ENCODE measurements around the gene RANGRF.

RANGRF gene

DNA sequence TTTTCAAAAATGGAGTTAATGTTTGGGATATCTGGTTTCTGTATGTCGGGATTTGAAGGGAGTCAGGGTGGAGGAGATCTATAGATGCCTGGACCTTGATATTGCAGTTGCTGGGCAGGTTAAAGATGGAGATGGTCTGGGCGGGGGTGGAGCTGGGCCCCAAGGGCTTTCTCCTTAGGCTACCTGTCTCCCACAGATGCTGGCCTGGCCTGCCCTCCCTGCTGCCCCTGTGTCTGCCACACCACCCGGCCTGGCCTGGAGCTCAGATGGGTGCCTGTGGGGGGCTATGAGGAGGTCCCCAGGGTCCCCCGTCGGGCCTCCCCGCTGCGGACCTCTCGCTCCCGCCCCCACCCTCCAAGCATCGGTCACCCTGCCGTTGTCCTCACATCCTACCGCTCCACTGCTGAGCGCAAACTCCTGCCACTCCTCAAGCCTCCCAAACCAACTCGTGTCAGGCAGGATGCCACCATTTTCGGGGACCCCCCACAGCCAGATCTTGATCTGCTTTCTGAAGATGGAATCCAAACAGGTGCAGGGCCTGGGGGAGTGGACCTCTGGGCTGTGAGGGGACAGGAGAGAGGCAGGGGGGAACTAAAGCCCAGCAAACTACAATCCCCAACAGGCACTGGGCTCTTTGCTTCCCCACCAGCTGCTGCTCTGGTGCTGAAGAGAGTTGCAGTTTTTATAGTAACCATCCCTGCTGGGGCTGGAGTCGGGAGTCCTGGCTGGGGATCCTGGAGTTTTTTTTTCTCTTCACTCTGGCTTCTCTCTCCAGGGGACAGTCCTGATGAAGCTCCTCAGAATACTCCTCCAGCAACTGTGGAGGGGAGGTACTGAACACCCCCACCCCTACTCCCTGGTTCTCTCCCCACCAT lies 24.5 kb downstream of the RANGRF start:
- no peak for DNase-seq (ENCODE audit: low read depth in 2 of 2)

DNA sequence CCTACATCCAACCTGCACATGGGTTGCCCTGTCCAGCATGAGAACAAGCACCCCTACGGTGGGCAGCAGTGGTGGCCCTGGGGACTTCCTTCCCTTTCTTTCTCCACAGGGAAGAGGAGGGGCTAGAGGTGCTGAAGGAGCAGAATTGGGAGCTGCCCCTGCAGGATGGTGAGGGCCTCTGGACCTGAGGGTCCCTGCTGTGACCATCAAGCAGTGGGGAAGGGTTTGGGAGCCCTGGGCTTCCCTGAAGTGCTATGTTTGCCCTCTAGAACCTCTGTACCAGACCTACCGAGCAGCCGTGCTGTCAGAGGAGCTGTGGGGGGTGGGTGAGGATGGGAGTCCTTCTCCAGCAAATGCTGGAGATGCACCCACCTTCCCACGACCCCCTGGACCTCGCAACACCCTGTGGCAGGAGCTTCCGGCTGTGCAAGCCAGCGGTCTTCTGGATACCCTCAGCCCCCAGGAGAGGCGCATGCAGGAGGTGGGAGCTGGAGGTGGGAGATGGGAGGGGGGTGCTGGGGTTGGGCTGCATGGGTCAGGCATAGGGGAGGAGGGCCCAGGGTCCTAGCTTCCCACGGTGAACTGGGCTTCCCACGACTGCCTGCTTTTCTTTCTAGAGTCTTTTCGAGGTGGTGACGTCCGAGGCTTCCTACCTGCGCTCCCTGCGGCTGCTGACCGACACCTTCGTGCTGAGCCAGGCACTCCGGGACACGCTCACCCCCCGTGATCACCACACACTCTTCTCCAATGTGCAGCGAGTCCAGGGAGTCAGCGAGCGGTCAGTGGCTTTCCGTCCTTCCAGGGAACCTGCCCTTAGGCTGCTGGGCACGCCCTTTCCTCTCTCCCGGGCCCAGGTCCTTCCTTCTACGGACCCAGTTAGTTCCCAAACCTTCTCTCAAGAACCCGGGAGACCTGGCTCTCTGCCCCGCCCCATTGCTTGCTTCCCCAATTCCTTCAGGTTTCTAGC lies 26.6 kb downstream of the RANGRF start:
- DNase-seq (ENCODE audit: low read depth in 2 of 2): no peak

DNA sequence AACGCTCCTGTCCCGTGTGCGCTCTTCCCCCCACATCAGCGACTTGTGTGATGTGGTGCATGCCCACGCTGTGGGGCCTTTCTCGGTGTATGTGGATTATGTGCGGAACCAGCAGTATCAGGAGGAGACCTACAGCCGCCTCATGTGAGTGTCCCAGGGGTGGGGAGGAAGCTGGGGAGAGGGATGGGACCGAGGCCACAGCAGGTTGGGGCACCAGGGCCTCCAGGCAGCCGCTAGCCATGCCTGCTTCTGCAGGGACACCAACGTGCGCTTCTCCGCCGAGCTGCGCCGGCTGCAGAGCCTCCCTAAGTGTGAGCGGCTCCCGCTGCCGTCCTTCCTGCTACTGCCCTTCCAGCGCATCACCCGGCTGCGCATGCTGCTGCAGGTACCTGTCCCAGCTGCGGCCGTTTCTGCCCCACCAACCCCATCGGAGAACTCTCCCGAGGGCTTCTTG lies 27.3 kb downstream of the RANGRF start:
- DNase-seq (ENCODE audit: low read depth in 2 of 2): no peak

DNA sequence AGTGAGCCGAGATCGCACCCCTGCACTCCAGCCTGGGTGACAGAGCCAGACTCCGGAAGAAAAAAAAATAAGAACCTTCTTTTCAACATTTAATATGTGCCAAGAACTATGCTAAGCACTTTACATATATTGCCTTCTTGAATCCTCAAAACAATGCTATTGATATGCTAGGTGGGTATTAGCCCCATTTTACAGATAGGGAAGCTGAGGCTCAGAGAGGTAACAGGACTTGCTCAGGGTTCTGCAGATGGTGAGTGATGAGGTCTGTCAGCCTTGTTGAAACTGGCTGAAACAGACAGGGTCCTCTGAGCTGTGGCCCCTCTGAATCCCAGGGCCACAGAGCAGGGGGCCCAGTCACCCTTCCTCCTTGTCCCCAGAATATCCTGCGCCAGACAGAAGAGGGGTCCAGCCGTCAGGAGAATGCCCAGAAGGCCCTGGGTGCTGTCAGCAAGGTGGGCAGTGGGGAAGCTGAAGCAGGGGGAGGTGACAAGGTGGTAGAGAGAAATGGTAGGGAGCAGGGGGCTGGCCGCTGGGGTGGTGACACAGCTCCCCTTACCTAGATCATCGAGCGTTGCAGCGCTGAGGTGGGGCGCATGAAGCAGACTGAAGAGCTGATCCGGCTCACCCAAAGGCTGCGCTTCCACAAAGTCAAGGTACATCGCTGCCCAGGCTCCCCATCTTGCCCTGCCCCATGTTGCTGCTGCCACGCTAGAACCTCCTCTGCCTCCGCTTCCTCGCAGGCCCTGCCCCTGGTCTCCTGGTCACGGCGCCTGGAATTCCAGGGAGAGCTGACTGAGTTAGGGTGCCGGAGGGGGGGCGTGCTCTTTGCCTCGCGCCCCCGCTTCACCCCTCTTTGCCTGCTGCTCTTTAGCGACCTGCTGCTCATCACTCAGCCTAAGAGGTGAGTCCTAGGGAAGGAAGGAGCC lies 29.8 kb downstream of the RANGRF start:
- no peak for DNase-seq (ENCODE audit: low read depth in 2 of 2)

DNA sequence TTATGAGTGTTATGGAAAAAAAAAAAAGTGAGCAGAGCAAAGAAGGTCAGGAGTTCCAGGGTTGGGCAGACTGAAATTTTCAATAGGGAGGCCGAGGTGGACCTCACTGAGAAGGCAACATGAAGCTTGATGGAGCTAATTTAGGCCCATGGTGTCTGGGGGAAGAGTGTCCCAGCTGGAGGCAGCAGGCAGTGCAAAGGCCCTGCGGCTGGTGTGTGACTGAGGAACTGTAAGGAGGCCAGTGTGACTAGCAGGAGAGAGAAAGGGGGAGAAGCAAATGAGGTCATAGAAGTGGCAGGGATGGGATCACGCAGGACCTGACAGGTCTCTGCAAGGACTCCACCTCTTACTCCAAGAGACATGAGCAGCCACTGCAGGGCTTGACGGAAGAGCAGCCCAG lies 31.8 kb downstream of the RANGRF start:
- no peak for DNase-seq (ENCODE audit: low read depth in 2 of 2)

DNA sequence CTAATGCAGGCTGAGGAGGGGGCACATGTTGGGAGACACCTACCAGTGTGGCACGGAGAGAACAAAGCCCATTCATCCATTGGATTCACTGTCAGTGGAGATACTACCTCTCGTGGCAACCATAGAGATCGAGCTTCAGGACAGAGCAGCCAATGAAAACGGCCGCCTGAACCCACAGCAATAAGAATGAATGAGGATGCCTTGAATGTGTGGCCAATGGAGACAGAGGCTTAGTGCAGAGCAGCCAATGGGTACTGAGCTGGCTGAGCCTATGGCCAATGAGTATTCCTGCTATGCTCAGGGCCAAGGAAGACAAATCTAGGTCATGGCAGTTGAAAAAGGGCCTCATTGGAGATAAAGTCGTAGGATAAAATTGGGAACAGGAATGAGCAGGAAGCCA lies 32.5 kb downstream of the RANGRF start:
- DNase-seq (ENCODE audit: low read depth in 2 of 2): no peak

DNA sequence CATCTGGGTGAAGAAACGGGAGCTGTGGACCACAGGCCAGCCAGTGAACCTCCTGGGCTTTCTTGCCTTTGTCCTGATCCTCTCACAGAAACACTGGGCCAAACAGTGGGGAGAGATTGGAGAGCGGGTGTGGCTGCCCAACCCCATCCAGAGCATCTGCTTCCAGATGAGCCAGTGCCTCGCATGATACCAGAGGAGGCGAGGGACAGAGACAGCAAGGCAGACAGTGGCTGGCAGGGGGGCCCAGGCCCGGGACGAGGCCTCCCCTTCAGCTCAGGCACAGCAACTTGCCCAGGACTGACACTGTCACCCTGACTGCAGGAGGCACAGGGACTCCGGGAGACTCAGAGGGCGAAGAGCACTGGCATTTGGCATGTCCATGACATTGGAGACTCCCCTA lies 33.6 kb downstream of the RANGRF start:
- DNase-seq (ENCODE audit: low read depth in 2 of 2): no peak

DNA sequence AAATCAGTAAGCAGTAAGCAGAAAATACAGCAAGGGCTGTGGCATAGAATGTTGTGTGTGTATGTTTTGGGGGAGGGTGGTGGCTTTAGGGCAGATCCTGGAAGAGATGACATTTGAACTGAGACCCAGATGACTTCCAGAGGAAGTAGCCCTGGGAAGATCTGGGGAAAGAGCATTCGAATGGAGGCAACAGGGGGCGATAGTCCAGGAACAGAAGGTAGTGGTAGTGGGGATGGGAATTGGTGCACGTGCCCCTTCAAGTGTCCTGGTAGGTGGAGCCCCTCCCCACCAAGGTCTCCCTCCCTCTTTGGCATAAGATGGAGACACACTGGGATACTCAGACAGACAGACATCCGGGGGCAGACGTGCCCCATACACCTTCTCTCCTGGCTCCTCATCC lies 35.7 kb downstream of the RANGRF start:
- DNase-seq (ENCODE audit: low read depth in 2 of 2): no peak

DNA sequence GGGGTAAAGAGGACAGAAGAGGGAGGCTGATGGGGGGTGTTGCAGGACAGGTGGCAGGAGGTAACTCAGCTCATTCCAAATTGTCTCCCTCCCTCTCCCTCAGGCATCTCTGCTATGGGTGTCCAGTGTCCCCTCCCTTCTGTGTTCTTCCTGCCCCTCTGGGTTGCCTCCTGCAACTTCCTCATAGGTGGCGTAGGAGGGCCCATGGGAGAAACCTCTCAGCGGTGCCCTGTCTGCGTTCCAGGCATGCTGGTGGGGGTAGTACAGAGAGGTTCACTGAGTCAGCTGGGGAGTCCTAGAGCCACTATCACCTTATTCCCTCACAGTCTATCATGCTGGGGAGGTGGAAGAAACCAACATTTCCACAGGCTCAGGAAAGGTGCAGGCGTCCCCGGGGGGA lies 36.5 kb downstream of the RANGRF start:
- no peak for DNase-seq (ENCODE audit: low read depth in 2 of 2)

DNA sequence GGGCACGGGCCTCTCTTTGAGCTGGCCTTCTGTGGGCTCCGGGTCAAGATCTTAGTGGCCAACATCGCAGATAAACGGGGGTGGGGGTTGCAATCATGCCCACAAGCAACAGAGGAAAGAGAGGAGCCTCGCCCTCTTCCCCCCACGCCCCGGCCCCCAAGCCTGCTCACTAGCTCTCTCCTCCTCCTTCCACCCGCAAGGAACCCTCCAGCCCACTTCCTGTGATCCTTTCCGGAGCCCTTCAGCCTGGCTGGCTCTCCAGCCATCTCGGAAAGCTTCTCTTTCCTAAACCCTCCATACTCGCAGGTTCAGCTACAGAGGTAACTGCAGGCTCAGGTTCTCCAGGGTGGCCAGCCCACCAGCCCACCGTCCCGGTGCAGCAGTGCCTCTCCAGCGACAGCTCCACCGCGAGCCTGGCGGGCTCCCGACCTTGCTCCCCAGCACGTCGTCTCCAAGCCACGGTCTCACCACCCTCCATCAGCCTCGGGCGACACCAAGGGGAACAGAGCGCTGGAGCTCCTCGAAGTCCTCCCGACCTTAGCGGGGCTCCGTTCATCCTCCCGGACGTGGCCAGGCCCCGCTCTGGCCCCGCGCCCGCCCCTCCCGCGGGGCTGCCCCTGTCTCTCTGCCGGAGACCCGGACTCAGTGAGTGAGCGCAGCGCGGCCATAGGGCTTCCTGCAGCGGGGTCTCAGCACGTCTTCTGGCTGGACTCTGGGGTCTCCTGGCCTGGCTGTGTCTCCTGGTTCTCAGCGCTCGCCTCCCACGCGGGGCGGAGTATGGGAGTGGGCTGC lies 38.2 kb downstream of the RANGRF start:
- DNase-seq (ENCODE audit: low read depth in 2 of 2): no peak

DNA sequence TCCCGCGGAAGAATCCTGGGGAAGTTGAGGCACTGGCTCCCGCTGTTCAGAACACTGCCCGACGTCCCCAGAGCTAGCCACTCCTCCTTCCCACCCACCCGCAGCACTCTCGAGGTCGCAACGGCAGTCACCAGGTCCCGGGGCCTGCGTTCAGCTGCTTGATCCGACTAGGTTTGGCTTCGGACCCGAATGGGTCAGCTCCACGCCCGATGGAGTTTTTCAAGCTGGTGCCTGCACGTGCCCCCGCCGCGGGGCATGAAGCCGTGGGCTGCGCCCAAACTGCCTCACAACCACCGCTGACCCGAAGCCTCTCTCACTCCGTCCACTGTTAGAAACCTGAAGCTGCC lies 38.8 kb downstream of the RANGRF start:
- DNase-seq (ENCODE audit: low read depth in 2 of 2): no peak

DNA sequence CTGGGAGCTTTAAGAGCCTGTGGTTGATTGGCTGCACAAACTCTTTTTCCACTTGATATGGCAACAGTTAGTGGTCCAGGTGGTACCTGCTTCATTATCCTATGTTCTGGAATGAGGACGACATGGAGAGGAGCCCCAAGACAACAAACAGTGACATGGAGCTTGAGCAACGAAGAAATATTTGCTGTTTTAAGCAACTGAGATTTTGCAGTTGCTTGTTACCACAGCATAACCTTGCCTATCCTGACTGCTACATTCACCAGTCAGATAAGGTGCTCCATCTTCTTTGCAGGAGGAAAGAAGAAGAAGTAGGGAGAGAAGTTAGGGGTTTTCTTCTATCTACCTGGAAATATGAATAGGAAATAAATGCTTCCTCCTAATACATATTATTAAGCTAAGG lies 43.7 kb downstream of the RANGRF start:
- DNase-seq (ENCODE audit: low read depth in 2 of 2): no peak

DNA sequence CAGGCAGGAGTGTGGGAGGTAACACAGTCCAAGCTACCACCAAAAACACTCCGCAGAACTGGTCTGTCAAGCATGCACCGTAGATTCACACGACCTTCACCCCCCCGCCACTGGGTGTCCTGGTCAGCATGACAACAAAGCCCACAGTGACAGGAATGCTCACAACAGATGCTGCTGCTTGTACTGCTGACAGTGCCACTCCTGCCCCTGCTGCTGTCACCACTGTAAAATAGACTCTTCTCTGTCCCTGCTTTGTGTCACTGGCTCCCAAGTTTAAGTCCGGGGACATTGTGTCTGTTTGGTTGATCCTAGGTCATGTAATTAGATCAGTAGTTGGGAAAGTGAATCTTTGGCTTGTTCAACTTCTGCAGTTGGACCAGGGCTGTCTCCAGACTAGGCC lies 44.2 kb downstream of the RANGRF start:
- DNase-seq (ENCODE audit: low read depth in 2 of 2): no peak

DNA sequence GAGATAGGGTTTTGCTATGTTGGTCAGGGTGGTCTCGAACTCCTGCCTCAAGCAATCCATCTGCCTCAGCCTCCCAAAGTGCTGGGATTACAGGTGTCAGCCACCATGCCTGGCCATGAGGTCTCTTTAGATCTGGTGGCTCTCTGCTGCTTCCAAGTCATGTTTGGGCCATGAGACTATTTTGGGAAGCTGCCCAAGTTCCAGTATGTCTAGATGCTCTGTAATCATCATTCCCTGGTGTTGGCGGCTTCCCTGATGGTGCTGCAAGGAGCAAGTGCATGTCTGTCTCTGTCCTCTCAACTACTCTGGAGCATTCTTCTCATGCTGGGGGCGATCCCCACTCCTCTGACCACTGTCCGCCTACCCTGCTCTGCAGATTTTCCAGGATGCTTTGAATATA lies 44.8 kb downstream of the RANGRF start:
- no peak for DNase-seq (ENCODE audit: low read depth in 2 of 2)

DNA sequence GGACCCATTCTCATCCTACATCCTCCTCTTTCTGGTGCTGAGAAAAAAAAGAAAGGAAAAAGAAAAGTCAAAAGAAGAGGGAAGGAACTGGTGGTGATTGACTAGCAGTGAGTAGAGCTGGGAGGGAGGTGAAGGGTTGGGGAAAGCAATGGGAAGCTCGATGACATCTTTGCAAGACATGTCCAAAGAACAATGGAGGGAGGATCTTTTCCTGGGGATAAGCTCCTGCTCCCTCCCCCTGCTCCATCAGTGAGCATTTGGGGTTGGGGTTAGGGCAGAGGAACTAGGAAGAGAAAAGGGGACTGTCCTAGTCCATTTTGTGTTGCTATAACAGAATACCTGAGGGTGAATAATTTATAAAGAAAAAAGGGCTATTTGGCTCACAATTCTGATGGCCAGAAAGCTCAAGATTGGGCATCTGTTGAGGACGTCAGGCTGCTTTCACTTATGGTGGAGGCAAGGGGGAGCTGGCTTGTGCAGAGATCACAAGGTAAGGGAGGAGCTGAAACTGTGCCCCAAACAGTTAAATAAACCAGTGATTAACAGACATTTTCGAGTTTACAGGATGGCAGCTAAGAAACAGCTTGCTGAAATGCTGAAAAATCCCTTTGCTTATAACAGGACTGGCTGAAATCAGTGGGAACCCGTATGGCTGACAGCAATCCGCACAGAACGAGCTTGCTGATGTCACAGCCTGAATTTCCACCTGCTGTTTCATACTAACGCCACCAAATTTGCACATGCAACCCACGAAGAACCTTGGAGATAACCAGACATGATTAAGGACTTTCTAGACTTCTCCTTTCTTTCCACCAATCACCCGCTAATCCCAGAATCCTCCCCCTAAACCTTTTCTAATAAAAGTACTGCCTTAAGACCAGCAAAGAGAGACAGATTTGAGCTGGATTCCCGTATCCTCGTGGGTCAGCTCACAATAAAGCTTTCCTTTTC lies 49.6 kb downstream of the RANGRF start:
- DNase-seq (ENCODE audit: low read depth in 2 of 2): no peak

DNA sequence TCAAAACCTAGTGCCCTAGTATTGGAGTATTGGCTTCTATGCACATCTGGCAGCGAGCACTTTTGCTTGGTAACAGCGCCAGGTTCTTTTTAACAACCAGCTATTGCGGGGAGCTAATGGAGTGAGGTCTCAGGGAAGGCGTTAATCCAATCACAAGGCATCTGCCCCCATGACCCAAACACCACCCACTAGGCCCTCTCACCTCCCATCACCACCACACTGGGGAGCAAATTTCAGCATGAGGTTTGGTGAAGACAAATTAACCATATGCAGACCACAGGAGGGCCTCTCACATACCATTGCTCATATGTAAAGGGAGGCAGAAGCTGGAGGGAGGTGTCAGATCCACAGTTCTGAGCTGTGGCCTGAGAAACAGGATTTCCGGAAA lies 50.3 kb downstream of the RANGRF start:
- DNase-seq (ENCODE audit: low read depth in 2 of 2): no peak

DNA sequence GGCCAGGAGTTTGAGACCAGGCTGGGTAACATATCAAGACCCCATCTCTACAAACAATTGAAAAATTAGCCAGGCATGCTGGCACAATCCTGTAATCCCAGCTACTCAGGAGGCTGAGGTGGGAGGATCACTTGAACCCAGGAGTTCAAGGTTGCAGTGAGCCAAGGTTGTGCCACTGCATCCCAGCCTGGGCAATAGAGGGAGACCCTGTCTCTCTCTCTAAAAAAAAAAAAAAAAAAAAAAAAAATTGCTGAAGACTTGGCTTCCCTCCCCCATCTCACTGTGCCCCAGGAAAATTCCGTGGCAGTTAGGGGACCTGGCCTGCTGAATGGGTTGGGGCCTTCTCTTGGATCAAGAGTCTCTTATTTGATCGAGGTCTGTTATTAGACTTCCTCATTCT lies 51.1 kb downstream of the RANGRF start, which contains the start of gene ODF4:
Gene ODF4, plus strand, starts transcription at position 301 of the 400 bp plus-strand sequence. CDS start 212 bp downstream, outside the sequence.
- DNase-seq (ENCODE audit: low read depth in 2 of 2): no peak
